Skeletal muscle tissue (tissue), 4 donors: ENCODE data around the gene GDI2. TPM values are rescaled to one million over a fixed set of nuclear protein-coding genes. Genes with fewer than 3 reads are reported as not detected.
"Not testable (repeated sequence)": the region's sequence is repeated elsewhere in the genome, so short reads cannot be mapped to it uniquely, and the experiment has no call there.

Experiments
- H3K27ac ChIP-seq: one replicate; pipeline ENCODE4 v1.7.0; 2013; ENCODE audit warnings: mild to moderate bottlenecking, low read depth, low read length, inconsistent platforms
- H3K27me3 ChIP-seq, 3 donors: one replicate each; pipeline ENCODE4 v1.7.0; 2013; ENCODE audit warnings: low read length in 3 of 3; ENCODE audit not compliant: control insufficient read depth in 3 of 3, insufficient read depth in 3 of 3
- H3K36me3 ChIP-seq, 3 donors: one replicate each; pipeline ENCODE4 v1.7.0; 2013; ENCODE audit warnings: low read length in 3 of 3; ENCODE audit not compliant: control insufficient read depth in 3 of 3, insufficient read depth in 3 of 3
- H3K4me1 ChIP-seq, 3 donors: one replicate each; pipeline ENCODE4 v1.7.0; 2013; ENCODE audit warnings: low read length in 3 of 3, mild to moderate bottlenecking in 3 of 3; ENCODE audit not compliant: control insufficient read depth in 3 of 3, insufficient read depth in 3 of 3
- H3K4me3 ChIP-seq, 3 donors: one replicate each; pipeline ENCODE4 v1.7.0; 2013; ENCODE audit warnings: low read length in 3 of 3
- H3K9ac ChIP-seq, 3 donors: one replicate each; pipeline ENCODE4 v1.7.0; 2013; ENCODE audit warnings: low read length in 3 of 3, mild to moderate bottlenecking in 3 of 3, moderate library complexity in 2 of 3, low read depth in 1 of 3
- H3K9me3 ChIP-seq, 3 donors: one replicate each; pipeline ENCODE4 v1.7.0; 2013; ENCODE audit warnings: low read length in 3 of 3; ENCODE audit not compliant: control insufficient read depth in 3 of 3
- total RNA-seq: library from RNA; depleted of rRNA; stranded (reverse); fragments of >200 nt; gene quantifications from one replicate; pipeline ENCODE4 v1.2.3, GENCODE V29; 2014
- donor health status: Osteomylitis.

Gene GDI2
- total RNA-seq, 1 donor from 2014 or later: 483 TPM

- Histone ChIP-seq H3K27ac (no peak overlapping the region), H3K27me3 (no peaks in the 10 kb centered on the region), H3K9me3 (no peaks in the 10 kb centered on the region), H3K9ac (no peak overlapping the region), H3K4me1 (no peaks in the 10 kb centered on the region), H3K36me3 (no peaks in the 10 kb centered on the region), H3K4me3 (no peak overlapping the region)
Measured at GRCh38 chr10:5829267-5829666, 16.0 kb upstream of the GDI2 start.

DNA sequence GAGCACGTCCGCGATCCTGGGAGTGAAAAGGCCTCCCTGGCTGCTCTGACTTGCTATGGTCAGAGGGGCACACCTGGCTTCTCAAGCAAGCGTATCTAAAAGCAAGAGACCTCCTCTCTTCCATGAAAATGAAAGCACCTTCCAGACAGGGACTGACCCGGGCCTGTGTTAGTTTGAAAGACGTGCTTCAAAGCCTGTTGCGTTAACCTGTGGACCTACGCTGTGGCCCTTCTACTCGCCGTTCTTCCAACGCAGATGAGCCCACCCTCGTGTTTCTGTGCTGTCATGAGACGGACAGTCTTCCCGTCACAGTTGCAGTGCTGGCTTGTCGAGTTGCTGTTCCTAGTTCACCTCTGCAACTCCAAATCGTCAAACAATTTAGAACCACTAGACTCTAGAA, 15.5 kb upstream of the GDI2 start:
- Histone ChIP-seq H3K9me3 (no peaks in the 10 kb centered on the region), H3K4me1 (no peaks in the 10 kb centered on the region), H3K4me3 (no peak overlapping the region), H3K27ac (no peak overlapping the region), H3K36me3 (no peaks in the 10 kb centered on the region), H3K27me3 (no peaks in the 10 kb centered on the region), H3K9ac (no peak overlapping the region)

DNA sequence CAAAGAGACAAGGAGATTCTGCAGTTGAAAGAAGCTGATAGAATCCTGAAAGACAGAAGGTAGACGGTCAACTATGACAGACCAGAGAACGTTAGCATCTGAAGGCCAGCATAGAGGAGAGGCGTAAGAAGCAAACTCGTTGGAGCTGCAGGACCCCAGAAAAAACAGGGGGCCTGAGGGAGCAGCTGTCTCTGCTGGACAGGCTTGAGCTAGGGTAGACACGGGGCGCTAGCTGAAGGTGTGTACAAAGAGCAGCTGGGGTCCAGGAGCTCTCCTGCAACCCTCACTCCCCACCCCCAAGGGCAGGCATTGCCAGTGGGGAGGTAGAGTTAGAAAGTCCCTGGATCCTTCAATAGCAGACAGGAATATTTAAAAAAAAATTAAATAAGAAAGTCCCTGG, 14.6 kb upstream of the GDI2 start:
- Histone ChIP-seq H3K27me3 (no peaks in the 10 kb centered on the region), H3K27ac (no peak overlapping the region), H3K36me3 (no peaks in the 10 kb centered on the region), H3K4me3 (no peak overlapping the region), H3K4me1 (no peaks in the 10 kb centered on the region), H3K9ac (no peak overlapping the region), H3K9me3 (no peaks in the 10 kb centered on the region)

- H3K9me3 ChIP-seq, H3K9ac ChIP-seq, H3K36me3 ChIP-seq, H3K27ac ChIP-seq, H3K4me3 ChIP-seq, H3K4me1 ChIP-seq, H3K27me3 ChIP-seq: not testable (repeated sequence)
Measured at GRCh38 chr10:5826511-5826910, 13.3 kb upstream of the GDI2 start.

DNA sequence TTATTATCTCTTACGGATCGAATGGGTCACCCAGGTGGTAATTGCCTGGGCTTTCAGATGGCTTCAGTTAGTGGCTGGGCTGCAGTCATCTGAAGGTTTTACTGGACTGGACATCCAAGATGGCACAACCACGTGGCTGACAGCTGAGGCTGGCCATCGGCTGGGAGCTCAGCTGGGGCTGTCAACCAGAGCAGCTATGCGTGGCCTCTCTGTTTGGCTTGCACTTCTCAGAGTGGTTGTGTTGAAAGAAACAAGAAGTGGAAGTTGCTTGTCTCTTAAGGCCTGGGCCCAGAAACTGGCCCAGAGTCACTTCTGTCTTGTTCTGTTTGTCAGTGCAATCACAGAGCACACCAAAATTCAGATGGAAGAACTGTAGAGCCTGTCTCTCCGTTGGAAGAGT, 5.7 kb upstream of the GDI2 start:
- Histone ChIP-seq H3K9me3 (no peaks in the 10 kb centered on the region), H3K36me3 (no peaks in the 10 kb centered on the region), H3K27me3 (no peaks in the 10 kb centered on the region), H3K4me3 (no peak overlapping the region), H3K27ac (no peak overlapping the region), H3K9ac (no peak overlapping the region), H3K4me1 (peaks cover 5 to 14% (median 9%) of the 10 kb centered on the region in 3 donors)

GRCh38 chr10:5818048-5818331, 4.8 kb upstream of the GDI2 start:
- Histone ChIP-seq H3K27me3 (no peaks in the 10 kb centered on the region), H3K9ac (no peak overlapping the region), H3K4me3 (no peak overlapping the region), H3K4me1 (peaks cover 5 to 16% (median 10%) of the 10 kb centered on the region in 3 donors), H3K27ac (no peak overlapping the region), H3K9me3 (no peaks in the 10 kb centered on the region), H3K36me3 (peaks cover 0 to 2% (median 0%) of the 10 kb centered on the region in 3 donors)

- Histone ChIP-seq H3K27ac (no peak overlapping the region), H3K36me3 (peaks cover 0 to 2% (median 0%) of the 10 kb centered on the region in 3 donors), H3K9ac (no peak overlapping the region), H3K4me3 (no peak overlapping the region), H3K4me1 (peaks cover 5 to 16% (median 10%) of the 10 kb centered on the region in 3 donors), H3K27me3 (no peaks in the 10 kb centered on the region), H3K9me3 (no peaks in the 10 kb centered on the region)
Measured at GRCh38 chr10:5817322-5818047, 4.3 kb upstream of the GDI2 start.

DNA sequence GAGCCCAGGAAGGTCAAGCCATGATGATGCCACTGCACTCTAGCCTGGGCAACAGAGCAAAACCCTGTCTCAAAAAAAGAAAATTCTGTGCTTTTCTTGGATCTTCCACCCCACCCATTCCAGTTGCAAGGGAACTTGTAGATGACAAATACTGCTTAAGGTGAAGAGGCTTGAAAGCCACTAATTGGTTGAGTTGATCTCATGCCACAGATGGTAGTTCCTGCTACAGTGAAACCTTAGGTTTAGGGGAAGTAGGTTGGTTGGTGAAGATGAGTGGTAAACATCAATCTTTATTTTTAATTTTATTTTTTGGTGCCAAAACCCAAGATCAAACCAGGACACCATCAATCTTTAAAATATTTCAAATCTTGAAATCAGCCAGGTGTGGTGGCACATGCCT, 2.9 kb upstream of the GDI2 start:
- no peak overlapping the region for H3K27ac ChIP-seq
- H3K36me3 ChIP-seq: peaks cover 0 to 2% (median 0%) of the 10 kb centered on the region in 3 donors
- H3K4me3 ChIP-seq: no peak overlapping the region
- H3K27me3 ChIP-seq: no peaks in the 10 kb centered on the region
- H3K9me3 ChIP-seq: no peaks in the 10 kb centered on the region
- H3K4me1 ChIP-seq: peaks cover 13 to 20% (median 13%) of the 10 kb centered on the region in 3 donors
- no peak overlapping the region for H3K9ac ChIP-seq

GRCh38 chr10:5814110-5815107, 1.2 kb upstream of the GDI2 start:
- Histone ChIP-seq H3K27me3 (no peaks in the 10 kb centered on the region), H3K4me3 (peak overlapping the region; percentile 85 to 94 (median 86)), H3K4me1 (peaks cover 18 to 32% (median 23%) of the 10 kb centered on the region in 3 donors), H3K9me3 (no peaks in the 10 kb centered on the region), H3K27ac (peak overlapping the region; percentile 96), H3K36me3 (peaks cover 0 to 2% (median 0%) of the 10 kb centered on the region in 3 donors), H3K9ac (peak overlapping the region; percentile 90 to 93 (median 91))

- Histone ChIP-seq H3K4me1 (peaks cover 20 to 36% (median 23%) of the 10 kb centered on the region in 3 donors), H3K27me3 (no peaks in the 10 kb centered on the region), H3K9ac (peak overlapping the region; percentile 83 to 98 (median 95)), H3K4me3 (peak overlapping the region; percentile 78 to 95 (median 94)), H3K9me3 (no peaks in the 10 kb centered on the region), H3K27ac (peak overlapping the region; percentile 96), H3K36me3 (peaks cover 0 to 2% (median 0%) of the 10 kb centered on the region in 3 donors)
Measured at GRCh38 chr10:5813091-5813340, 218 bp downstream of the GDI2 start.
